HG03378 (cell line): Measurements from ENCODE around the gene GLIPR1L2.

Source experiments
- ATAC-seq: cut with Tn5 transposase; IDR thresholded peaks from one replicate; pipeline ENCODE4 v1.9.1; 2021; ENCODE audit warnings: mild to moderate bottlenecking, moderate library complexity; ENCODE audit not compliant: unreplicated experiment

GLIPR1L2 gene

GRCh38 chr12:75474116-75474515 is 83.2 kb downstream of the GLIPR1L2 start:
- ATAC-seq, result no peak

DNA sequence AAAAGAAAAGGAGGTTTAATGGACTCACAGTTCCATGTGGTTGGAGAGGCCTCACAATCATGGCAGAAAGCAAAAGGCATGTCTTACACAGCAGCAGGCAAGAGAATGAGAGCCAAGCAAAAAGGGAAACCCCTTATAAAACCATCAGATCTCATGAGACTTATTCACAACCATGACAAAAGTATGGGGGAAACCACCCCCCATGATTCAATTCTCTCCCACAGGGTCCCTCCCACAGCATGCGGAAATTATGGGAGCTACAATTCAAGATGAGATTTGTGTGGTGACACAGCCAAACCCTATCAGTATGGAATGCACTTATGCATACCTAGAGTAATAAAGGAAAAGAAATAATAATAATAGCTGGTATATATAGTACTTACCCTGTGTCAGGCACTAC is 85.2 kb downstream of the GLIPR1L2 start:
- ATAC-seq, result no peak

- no peak for ATAC-seq
These were observed 86.2 kb downstream of the GLIPR1L2 start for GRCh38 chr12:75477137-75477536.

GRCh38 chr12:75478116-75478794 is 87.4 kb downstream of the GLIPR1L2 start:
- peak; percentile 19 for ATAC-seq

DNA sequence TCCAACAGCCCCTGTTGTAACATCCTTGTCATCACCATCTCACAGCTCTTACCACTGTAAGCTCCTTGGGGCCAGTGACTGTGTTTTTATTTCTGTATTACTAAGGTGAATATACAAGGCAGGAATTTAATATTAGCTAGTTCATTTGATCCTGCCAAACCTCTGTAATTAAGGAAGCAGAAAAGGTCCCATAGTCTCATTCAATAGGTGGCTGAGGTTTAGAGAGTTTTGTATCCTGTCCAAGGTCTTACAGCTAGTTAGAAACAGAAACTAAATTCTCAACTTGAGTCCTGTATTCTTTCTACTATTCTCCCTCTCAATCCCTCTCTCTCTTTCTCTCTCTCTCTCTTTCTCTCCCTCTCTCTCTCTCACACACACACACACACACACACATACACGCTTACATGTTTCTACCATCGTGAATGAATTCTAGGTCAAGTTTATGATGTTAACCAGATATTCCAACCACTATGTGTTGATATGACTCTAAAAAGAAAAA is 89.1 kb downstream of the GLIPR1L2 start:
- ATAC-seq, result peak; percentile 36

DNA sequence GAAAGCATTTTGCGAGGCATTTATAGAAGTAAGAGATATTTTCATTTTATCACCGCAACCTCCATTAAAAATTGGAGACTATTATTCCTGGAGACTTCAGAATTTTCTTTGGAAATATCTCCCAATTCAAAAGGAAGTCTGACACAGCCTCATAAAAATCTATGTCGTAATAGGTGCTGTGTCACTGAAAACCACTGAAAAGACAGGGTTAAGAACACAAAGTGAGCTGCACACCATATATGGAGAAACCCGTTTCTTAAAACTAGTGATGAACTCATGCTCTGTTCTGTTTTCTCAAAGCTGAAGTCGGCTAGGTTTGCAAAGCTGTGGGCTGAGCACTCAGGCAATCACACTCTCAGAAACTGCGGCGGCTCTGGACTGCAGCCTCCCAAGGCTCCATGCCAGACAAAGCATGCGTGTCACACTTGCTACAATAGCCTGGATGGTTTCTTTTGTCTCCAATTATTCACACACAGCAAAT is 89.6 kb downstream of the GLIPR1L2 start, which contains the start of gene GLIPR1:
TSS of gene GLIPR1 (plus strand) at position 287 of the 481 bp plus-strand sequence. CDS start at position 413, 126 bp downstream.
- peak; percentile 92 for ATAC-seq

DNA sequence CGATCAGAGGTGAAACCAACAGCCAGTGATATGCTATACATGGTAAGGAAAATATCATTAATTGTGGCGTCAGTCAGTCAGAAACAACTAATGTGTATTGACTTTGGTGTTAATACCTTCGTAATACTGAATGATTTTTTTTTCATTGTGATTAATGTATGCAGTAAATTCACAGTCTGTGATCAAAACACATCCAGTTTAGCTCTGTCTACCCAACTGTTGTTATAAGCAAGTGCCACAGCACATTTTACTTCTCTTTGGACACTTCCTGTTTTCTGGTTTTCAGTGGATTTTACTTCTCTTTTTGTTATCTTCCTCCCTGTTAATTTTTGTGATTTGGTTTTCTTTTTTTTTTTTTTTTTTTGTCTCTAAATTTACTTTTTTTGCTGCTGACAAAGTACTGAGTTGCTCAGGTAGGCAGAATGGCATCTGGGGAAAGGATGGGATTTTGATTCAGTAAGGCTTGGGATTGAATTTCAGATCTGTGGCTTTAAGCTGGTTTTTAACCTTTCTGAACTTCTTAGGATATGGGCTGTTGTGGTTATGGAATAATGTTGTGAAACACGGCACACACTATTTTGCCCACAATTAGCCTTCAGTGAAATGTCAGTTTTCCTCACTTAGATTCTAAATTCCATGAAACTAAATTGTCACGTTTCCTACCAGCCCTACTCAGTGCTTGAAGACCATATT is 90.3 kb downstream of the GLIPR1L2 start:
- ATAC-seq, result peak; percentile 21

DNA sequence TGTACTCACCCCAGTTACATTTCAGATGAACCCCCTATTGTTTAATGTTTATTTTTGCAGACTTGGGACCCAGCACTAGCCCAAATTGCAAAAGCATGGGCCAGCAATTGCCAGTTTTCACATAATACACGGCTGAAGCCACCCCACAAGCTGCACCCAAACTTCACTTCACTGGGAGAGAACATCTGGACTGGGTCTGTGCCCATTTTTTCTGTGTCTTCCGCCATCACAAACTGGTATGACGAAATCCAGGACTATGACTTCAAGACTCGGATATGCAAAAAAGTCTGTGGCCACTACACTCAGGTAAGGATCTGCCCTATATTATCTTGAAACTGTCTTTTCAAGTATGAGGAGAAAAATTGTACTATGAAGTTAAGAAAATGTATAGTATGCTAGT is 90.9 kb downstream of the GLIPR1L2 start:
- no peak for ATAC-seq
